GM21367 (cell line): Measurements from ENCODE around the gene PLPPR2.
"Not testable (repeated sequence)": the region's sequence is repeated elsewhere in the genome, so short reads cannot be mapped to it uniquely, and the experiment has no call there.

ENCODE experiments used
- ATAC-seq: cut with Tn5 transposase; IDR thresholded peaks from one replicate; pipeline ENCODE4 v1.9.1; 2021; ENCODE audit not compliant: unreplicated experiment

The PLPPR2 gene

GRCh38 chr19:11397089-11397610 is 41.9 kb downstream of the PLPPR2 start:
- no peak for ATAC-seq

GRCh38 chr19:11399667-11400066 is 44.4 kb downstream of the PLPPR2 start:
- ATAC-seq = no peak

- ATAC-seq = no peak
Measured at GRCh38 chr19:11400798-11401197, 45.6 kb downstream of the PLPPR2 start.

- no peak for ATAC-seq
Measured at GRCh38 chr19:11401808-11402543, 46.7 kb downstream of the PLPPR2 start.

- no peak for ATAC-seq
Measured at GRCh38 chr19:11404588-11405222, 49.5 kb downstream of the PLPPR2 start.

- ATAC-seq = no peak
Measured at GRCh38 chr19:11405846-11406643, 50.8 kb downstream of the PLPPR2 start.

- not testable (repeated sequence) for ATAC-seq
Measured at GRCh38 chr19:11406703-11407236, 51.5 kb downstream of the PLPPR2 start.

- no peak for ATAC-seq
Measured at GRCh38 chr19:11408591-11408990, 53.4 kb downstream of the PLPPR2 start.

- ATAC-seq = no peak
Measured at GRCh38 chr19:11410682-11411081, 55.5 kb downstream of the PLPPR2 start.

GRCh38 chr19:11414544-11414943 is 59.3 kb downstream of the PLPPR2 start:
- no peak for ATAC-seq
